Measurements from ENCODE around the gene GOLGA8K. TPM values are rescaled to one million over a fixed set of nuclear protein-coding genes. Genes with fewer than 3 reads are reported as not detected.

The GOLGA8K gene, protein sequence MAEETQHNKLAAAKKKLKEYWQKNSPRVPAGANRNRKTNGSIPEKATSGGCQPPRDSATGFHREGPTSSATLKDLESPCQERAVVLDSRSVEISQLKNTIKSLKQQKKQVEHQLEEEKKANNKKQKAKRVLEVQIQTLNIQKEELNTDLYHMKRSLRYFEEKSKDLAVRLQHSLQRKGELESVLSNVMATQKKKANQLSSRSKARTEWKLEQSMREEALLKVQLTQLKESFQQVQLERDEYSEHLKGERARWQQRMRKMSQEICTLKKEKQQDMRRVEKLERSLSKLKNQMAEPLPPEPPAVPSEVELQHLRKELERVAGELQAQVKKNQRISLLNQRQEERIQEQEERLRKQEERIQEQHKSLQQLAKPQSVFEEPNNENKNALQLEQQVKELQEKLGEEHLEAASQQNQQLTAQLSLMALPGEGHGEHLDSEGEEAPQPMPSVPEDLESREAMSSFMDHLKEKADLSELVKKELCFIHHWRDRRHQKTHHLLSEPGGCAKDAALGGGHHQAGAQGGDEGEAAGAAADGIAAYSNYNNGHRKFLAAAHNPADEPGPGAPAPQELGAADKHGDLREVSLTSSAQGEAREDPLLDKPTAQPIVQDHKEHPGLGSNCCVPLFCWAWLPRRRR
- total RNA-seq = 0.08 TPM in 1 of 2 replicates, not detected in the other

DNA sequence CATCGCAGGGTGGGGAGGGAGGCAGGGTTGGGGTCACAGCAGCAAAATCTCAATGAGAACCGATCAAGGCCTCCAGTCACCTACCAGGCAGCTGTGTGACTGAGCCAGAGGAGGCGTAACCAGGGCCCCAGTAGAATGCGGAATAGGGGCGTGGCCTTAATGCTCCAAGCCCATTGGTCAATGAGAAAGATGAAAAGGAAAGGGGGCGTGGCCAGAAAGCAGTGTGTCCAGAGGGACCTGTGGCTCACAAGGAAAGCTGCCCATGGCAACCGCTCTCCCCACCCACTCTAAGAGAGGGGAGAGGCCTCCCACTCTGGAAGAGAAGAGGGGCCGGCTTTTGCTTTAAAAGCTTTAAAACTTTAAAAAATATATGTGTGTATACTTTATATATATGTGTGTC lies at the start of gene GOLGA8K:
GOLGA8K (minus strand) TSS at position 101 of the 400 bp plus-strand sequence; CDS start at position 3, 98 bp downstream.

Other genes with a start within 250 kb of the GOLGA8K start
- gene GOLGA8O, start 52.3 kb upstream of the GOLGA8K start, total RNA-seq = 0.61 TPM in 1 of 2 replicates, not detected in the other
- 0.49 and 0.94 TPM in 2 replicates for gene GOLGA8N, start 190.2 kb upstream of the GOLGA8K start, total RNA-seq
- gene ARHGAP11A, start 212.2 kb upstream of the GOLGA8K start, total RNA-seq = 11.2 and 25.9 TPM in 2 replicates
- 14.8 and 60.0 TPM in 2 replicates for gene SCG5, start 238.4 kb upstream of the GOLGA8K start, total RNA-seq

Data from hair follicular keratinocyte (primary cell).